GM23248 (cell line): ENCODE measurements around the gene CNGA4. TPM values are rescaled to one million over a fixed set of nuclear protein-coding genes. Genes with fewer than 3 reads are reported as not detected.
"Not testable (repeated sequence)": the region's sequence is repeated elsewhere in the genome, so short reads cannot be mapped to it uniquely, and the experiment has no call there.

Source experiments
- DNase-seq: peaks from one replicate; pipeline ENCODE4 v3.0.0-alpha.2; 2015
- H2AFZ ChIP-seq: fragments of 200-600 bp; sonication (generic); 2 replicates; pipeline ENCODE4 v1.6.1; 2016; ENCODE audit warnings: antibody characterized with exemption
- H3F3A ChIP-seq: fragments of 200-600 bp; sonication (generic); 2 replicates; pipeline ENCODE4 v1.6.1; 2016; ENCODE audit warnings: mild to moderate bottlenecking, antibody characterized with exemption, mixed run types; ENCODE audit not compliant: insufficient read depth
- H3K27ac ChIP-seq: fragments of 200-600 bp; sonication (generic); 2 replicates; pipeline ENCODE4 v1.5.1; 2016; ENCODE audit warnings: mild to moderate bottlenecking
- H3K27me3 ChIP-seq: fragments of 200-600 bp; sonication (generic); replicated peaks from 2 replicates; pipeline ENCODE4 v1.6.1; 2016; ENCODE audit warnings: mild to moderate bottlenecking; ENCODE audit not compliant: insufficient read depth
- H3K36me3 ChIP-seq: fragments of 200-600 bp; sonication (generic); 2 replicates; pipeline ENCODE4 v1.6.1; 2016; ENCODE audit warnings: low read depth, mild to moderate bottlenecking
- H3K4me1 ChIP-seq: fragments of 200-600 bp; sonication (generic); 2 replicates; pipeline ENCODE4 v1.6.1; 2016; ENCODE audit warnings: mild to moderate bottlenecking; ENCODE audit not compliant: insufficient read depth
- H3K4me2 ChIP-seq: fragments of 200-600 bp; sonication (generic); one replicate; pipeline ENCODE4 v1.6.1; 2016; ENCODE audit warnings: mild to moderate bottlenecking; ENCODE audit not compliant: unreplicated experiment
- H3K4me3 ChIP-seq: fragments of 200-600 bp; sonication (generic); 2 replicates; pipeline ENCODE4 v1.5.1; 2016; ENCODE audit warnings: mild to moderate bottlenecking
- H3K79me2 ChIP-seq: fragments of 200-600 bp; sonication (generic); 2 replicates; pipeline ENCODE4 v1.6.1; 2016; ENCODE audit warnings: mild to moderate bottlenecking; ENCODE audit not compliant: insufficient read depth
- H3K9ac ChIP-seq: fragments of 200-600 bp; sonication (generic); 2 replicates; pipeline ENCODE4 v1.6.1; 2016; ENCODE audit warnings: mild to moderate bottlenecking
- H3K9me2 ChIP-seq: fragments of 200-600 bp; sonication (generic); 2 replicates; pipeline ENCODE4 v1.6.1; 2016; ENCODE audit warnings: mixed run types, mild to moderate bottlenecking, moderate library complexity; ENCODE audit not compliant: insufficient read depth
- H3K9me3 ChIP-seq: fragments of 200-600 bp; sonication (generic); one replicate; pipeline ENCODE4 v1.6.1; 2017; ENCODE audit warnings: low read depth
- H4K20me1 ChIP-seq: fragments of 200-600 bp; sonication (generic); 2 replicates; pipeline ENCODE4 v1.6.0; 2016; ENCODE audit not compliant: insufficient read depth
- EZH2 ChIP-seq: fragments of 200-600 bp; sonication (generic); IDR thresholded peaks from 2 replicates; pipeline ENCODE4 v1.6.1; 2018; ENCODE audit warnings: antibody characterized with exemption, mild to moderate bottlenecking; ENCODE audit not compliant: insufficient read depth, poor library complexity, severe bottlenecking
- EZH2phosphoT487 ChIP-seq: fragments of 200-600 bp; sonication (generic); IDR thresholded peaks from 2 replicates; pipeline ENCODE4 v1.6.1; 2018; ENCODE audit warnings: antibody characterized with exemption, moderate library complexity, mild to moderate bottlenecking, low read depth; ENCODE audit not compliant: insufficient read depth
- WGBS, 2 experiments: methylation state at CpG; one replicate each; pipeline ENCODE4 v1.1.6; 2015 to 2017; ENCODE audit warnings: low lambda C conversion rate in 2 of 2, low coverage in 1 of 2; ENCODE audit errors: missing lambda C conversion rate in 2 of 2; 5-methylcytosine and 5-hydroxymethylcytosine counted together
- in situ Hi-C: fragments of 300-500 bp; cut with MboI; formaldehyde crosslinking; loops from 2 replicates; pipeline ENCODE4 v1.15.0; 2020
- polyA plus RNA-seq: library from polyadenylated mRNA; unstranded; fragments of >200 nt; fragmentation: Nextera tagmentation; extraction: Ambion mirVana; gene quantifications from 2 replicates; pipeline ENCODE4 v1.2.1, GENCODE V29; 2016
- total RNA-seq: library from RNA; depleted of rRNA; stranded (reverse); fragments of >200 nt; shearing (Covaris generic); gene quantifications from 2 replicates; pipeline ENCODE4 v1.2.3, GENCODE V29; 2014

The CNGA4 gene
- total and polyA plus RNA-seq, 2 experiments from 2014 or later, result not detected

GRCh38 chr11:6248248-6248647 lies 9.4 kb downstream of the CNGA4 start:
- Histone ChIP-seq H3K9ac (no peak overlapping the region), H3F3A (peaks cover 24% of the 10 kb centered on the region), H3K9me3 (no peaks in the 10 kb centered on the region), H3K4me1 (peaks cover 24% of the 10 kb centered on the region), H3K4me3 (no peak overlapping the region), H3K79me2 (no peaks in the 10 kb centered on the region), H3K9me2 (no peaks in the 10 kb centered on the region), H2AFZ (no peak overlapping the region), H3K36me3 (no peaks in the 10 kb centered on the region), H4K20me1 (no peaks in the 10 kb centered on the region), H3K27me3 (no peaks in the 10 kb centered on the region), H3K27ac (no peak overlapping the region), H3K4me2 (no peak overlapping the region)
- no peak for TF ChIP-seq EZH2
- no peak for TF ChIP-seq EZH2phosphoT487
- 57 to 83% methylated on average over 1 of the region's 1 CpG for WGBS, 2 experiments
- in situ Hi-C loops, result loop anchor here (10.0 kb wide), 1 partner anchor 107 kb away; no protein-coding TSS in a partner anchor
- DNase-seq, result peak; percentile 58

- H3K9me3 ChIP-seq, H3K4me2 ChIP-seq, H2AFZ ChIP-seq, H3K79me2 ChIP-seq, H3K9me2 ChIP-seq, DNase-seq, H3K4me3 ChIP-seq, H4K20me1 ChIP-seq, H3K27me3 ChIP-seq, H3K27ac ChIP-seq, H3K9ac ChIP-seq, H3K36me3 ChIP-seq: not testable (repeated sequence)
- H3K4me1 ChIP-seq, result peaks cover 24% of the 10 kb centered on the region
- 80 to 84% methylated on average over 3 of the region's 3 CpGs for WGBS, 2 experiments
- peaks cover 24% of the 10 kb centered on the region for H3F3A ChIP-seq
- in situ Hi-C loops, result loop anchor here (10.0 kb wide), 1 partner anchor 106 kb away; no protein-coding TSS in a partner anchor
Measured at GRCh38 chr11:6248897-6249296, 10.0 kb downstream of the CNGA4 start.

- H3K36me3 ChIP-seq, result no peaks in the 10 kb centered on the region
- TF ChIP-seq EZH2phosphoT487 (no peak), EZH2 (no peak)
- in situ Hi-C loops, result loop anchor here (10.0 kb wide), 2 partner anchors 65 to 105 kb away; no protein-coding TSS in a partner anchor
- H3K4me2 ChIP-seq, result peak overlapping the region; percentile 35
- H3K79me2 ChIP-seq, result no peaks in the 10 kb centered on the region
- 3 to 7% methylated on average over 3 of the region's 3 CpGs for WGBS, 2 experiments
- peaks cover 24% of the 10 kb centered on the region for H3K4me1 ChIP-seq
- peak; percentile 92 for DNase-seq
- no peaks in the 10 kb centered on the region for H4K20me1 ChIP-seq
- peak overlapping the region; percentile 20; the same call in 1 of the 2 replicates for H3K27ac ChIP-seq
- H3K27me3 ChIP-seq, result no peaks in the 10 kb centered on the region
- peaks cover 24% of the 10 kb centered on the region for H3F3A ChIP-seq
- no peak overlapping the region for H3K9ac ChIP-seq
- H2AFZ ChIP-seq, result no peak overlapping the region
- H3K4me3 ChIP-seq, result no peak overlapping the region
- no peaks in the 10 kb centered on the region for H3K9me2 ChIP-seq
- no peaks in the 10 kb centered on the region for H3K9me3 ChIP-seq
Measured at GRCh38 chr11:6249770-6250555, 11.1 kb downstream of the CNGA4 start.

GRCh38 chr11:6251120-6251733 lies 12.3 kb downstream of the CNGA4 start:
- DNase-seq, result peak; percentile 80
- no peak overlapping the region for H3K4me3 ChIP-seq
- no peaks in the 10 kb centered on the region for H3K79me2 ChIP-seq
- no peaks in the 10 kb centered on the region for H3K36me3 ChIP-seq
- peaks cover 4% of the 10 kb centered on the region for H3K27me3 ChIP-seq
- no peaks in the 10 kb centered on the region for H3K9me3 ChIP-seq
- WGBS, 2 experiments, result 43 to 52% methylated on average over 6 of the region's 6 CpGs
- no peak overlapping the region for H3K4me2 ChIP-seq
- in situ Hi-C loops, result loop anchor here (10.0 kb wide), 1 partner anchor 64 kb away; no protein-coding TSS in a partner anchor
- TF ChIP-seq EZH2, result no peak
- no peak for TF ChIP-seq EZH2phosphoT487
- H3F3A ChIP-seq, result peaks cover 24% of the 10 kb centered on the region
- no peak overlapping the region for H3K27ac ChIP-seq
- H3K9ac ChIP-seq, result no peak overlapping the region
- no peaks in the 10 kb centered on the region for H4K20me1 ChIP-seq
- H3K9me2 ChIP-seq, result no peaks in the 10 kb centered on the region
- peak overlapping the region; percentile 57; the same call in 1 of the 2 replicates for H2AFZ ChIP-seq
- peaks cover 24% of the 10 kb centered on the region for H3K4me1 ChIP-seq
